ENCODE results near the gene PHF24. TPM values are rescaled to one million over a fixed set of nuclear protein-coding genes. Genes with fewer than 3 reads are reported as not detected.

PHF24 gene
- total RNA-seq, 4 donors from 2014 or later, result 0.16 to 0.27 TPM; not detected in 2

DNA sequence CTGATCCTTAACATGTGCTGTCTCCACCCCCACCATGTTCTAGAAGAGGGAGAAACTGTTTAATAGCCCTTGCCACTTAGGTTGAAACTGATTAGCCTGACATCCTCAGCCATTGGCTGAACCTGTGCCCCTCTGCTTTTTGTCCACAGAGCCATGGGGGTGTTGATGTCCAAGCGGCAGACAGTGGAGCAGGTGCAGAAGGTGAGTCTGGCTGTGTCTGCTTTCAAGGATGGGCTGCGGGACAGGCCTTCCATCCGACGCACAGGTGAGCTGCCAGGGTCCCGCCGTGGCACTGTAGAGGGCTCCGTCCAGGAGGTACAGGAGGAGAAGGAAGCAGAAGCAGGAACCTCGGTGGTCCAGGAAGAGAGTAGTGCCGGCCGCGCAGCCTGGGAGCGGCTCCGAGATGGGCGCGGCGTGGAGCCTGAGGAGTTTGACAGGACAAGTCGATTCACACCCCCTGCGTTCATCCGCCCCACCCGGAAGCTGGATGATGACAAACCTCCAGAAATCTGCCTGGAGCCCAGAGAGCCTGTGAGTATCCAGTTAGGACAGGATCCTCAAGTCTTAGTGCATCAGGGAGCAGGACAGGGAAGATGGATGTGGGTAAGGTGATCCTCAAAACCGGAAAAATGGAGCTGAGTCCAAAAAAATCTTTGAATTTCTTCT, 13.2 kb downstream of the PHF24 start:
- no peak overlapping the region for H3K4me3 ChIP-seq
- H3K27me3 ChIP-seq, result peaks cover 25% of the 10 kb centered on the region
- no peaks in the 10 kb centered on the region for H3K4me1 ChIP-seq
- DNase-seq, result no peak
- H3K27ac ChIP-seq, result no peak overlapping the region
- in situ Hi-C loops (cut with MboI; ENCODE audit: low pct_ligation_motif_present in 1 of 4, low pct_unique_long_range_greater_than_20kb in 1 of 4, low sequenced_read_pairs in 3 of 4), result loop anchor here in 2 of 4 donors (10.0 kb wide), 1 partner anchor 66 kb away; no protein-coding TSS in a partner anchor
- no peak for TF ChIP-seq POLR2A (IDR thresholded peaks at IDR 0.05)
- TF ChIP-seq, protein P1, sequence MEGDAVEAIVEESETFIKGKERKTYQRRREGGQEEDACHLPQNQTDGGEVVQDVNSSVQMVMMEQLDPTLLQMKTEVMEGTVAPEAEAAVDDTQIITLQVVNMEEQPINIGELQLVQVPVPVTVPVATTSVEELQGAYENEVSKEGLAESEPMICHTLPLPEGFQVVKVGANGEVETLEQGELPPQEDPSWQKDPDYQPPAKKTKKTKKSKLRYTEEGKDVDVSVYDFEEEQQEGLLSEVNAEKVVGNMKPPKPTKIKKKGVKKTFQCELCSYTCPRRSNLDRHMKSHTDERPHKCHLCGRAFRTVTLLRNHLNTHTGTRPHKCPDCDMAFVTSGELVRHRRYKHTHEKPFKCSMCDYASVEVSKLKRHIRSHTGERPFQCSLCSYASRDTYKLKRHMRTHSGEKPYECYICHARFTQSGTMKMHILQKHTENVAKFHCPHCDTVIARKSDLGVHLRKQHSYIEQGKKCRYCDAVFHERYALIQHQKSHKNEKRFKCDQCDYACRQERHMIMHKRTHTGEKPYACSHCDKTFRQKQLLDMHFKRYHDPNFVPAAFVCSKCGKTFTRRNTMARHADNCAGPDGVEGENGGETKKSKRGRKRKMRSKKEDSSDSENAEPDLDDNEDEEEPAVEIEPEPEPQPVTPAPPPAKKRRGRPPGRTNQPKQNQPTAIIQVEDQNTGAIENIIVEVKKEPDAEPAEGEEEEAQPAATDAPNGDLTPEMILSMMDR (IDR thresholded peaks at IDR 0.05), result no peak
- no peak for TF ChIP-seq EP300 (IDR thresholded peaks at IDR 0.05; ENCODE audit: low read depth)
- no peak for TF ChIP-seq POLR2AphosphoS5 (IDR thresholded peaks at IDR 0.05)
- intact Hi-C loops (cut with DNase I; ENCODE audit: low total_unique reads), result no loop called here
- no peaks in the 10 kb centered on the region for H3K9me3 ChIP-seq
- 67 to 89% methylated on average over 1 to 21 of the region's 21 CpGs for WGBS, 2 donors (ENCODE audit: low coverage in 1 of 2)
- H3K36me3 ChIP-seq, result no peaks in the 10 kb centered on the region

DNA sequence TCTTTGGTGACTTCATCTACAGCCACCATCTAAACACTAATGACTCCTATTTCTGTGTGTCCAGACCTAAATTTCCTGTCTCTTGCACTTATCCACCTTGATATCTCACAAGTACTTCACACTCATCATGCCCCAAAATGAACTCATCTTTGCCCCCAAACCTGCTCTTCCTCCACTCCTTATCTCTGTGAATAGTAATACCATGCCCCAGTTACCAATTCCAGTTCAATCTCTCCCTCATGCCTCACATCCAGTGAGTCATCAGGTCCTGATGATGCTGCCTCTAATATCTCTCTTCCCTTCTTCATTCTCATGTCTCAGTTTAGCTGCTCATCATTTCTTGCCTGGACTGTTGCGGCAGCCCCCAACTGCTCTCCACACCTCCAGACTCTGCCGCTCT, 16.6 kb downstream of the PHF24 start:
- no peak overlapping the region for H3K27ac ChIP-seq
- H3K36me3 ChIP-seq, result no peaks in the 10 kb centered on the region
- in situ Hi-C loops (cut with MboI; ENCODE audit: low pct_ligation_motif_present in 1 of 4, low pct_unique_long_range_greater_than_20kb in 1 of 4, low sequenced_read_pairs in 3 of 4) (loop anchor here (10.0 to 25.0 kb wide), 3 partner anchors 70 to 713 kb away; partner anchors contain the start of gene TPM2 (in 1 of the 4)), intact Hi-C loops (cut with DNase I; ENCODE audit: low total_unique reads) (no loop called here)
- DNase-seq, result no peak
- 89% methylated on average over 2 of the region's 2 CpGs; no CpG with 5 or more reads in 1 of the 2 donors for WGBS, 2 donors (ENCODE audit: low coverage in 1 of 2)
- no peaks in the 10 kb centered on the region for H3K9me3 ChIP-seq
- H3K27me3 ChIP-seq, result no peaks in the 10 kb centered on the region
- H3K4me1 ChIP-seq, result no peaks in the 10 kb centered on the region
- TF ChIP-seq POLR2A (IDR thresholded peaks at IDR 0.05), result no peak
- TF ChIP-seq POLR2AphosphoS5 (IDR thresholded peaks at IDR 0.05), result no peak
- no peak overlapping the region for H3K4me3 ChIP-seq

DNA sequence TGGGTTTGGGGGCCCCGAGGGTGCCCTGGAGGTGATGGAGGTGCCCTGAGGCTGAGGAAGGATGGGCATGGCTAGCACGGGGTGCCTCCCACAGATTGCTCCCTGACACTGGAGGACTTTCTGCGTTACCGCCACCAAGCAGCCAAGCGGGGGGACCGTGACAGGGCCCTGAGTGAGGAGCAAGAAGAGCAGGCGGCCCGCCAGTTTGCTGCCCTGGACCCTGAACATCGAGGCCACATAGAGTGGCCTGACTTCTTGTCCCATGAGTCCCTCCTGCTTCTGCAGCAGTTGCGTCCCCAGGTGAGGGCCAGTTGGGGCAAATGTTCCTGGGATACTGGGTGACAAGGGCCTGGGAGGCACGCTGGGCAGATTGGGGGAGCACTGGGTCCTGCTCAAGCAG, 18.4 kb downstream of the PHF24 start:
- H3K4me3 ChIP-seq, result no peak overlapping the region
- TF ChIP-seq, protein P1 (IDR thresholded peaks at IDR 0.05), result no peak
- no peak for TF ChIP-seq POLR2AphosphoS5 (IDR thresholded peaks at IDR 0.05)
- no peak for TF ChIP-seq EP300 (IDR thresholded peaks at IDR 0.05; ENCODE audit: low read depth)
- TF ChIP-seq POLR2A (IDR thresholded peaks at IDR 0.05), result no peak
- 90% methylated on average over 11 of the region's 11 CpGs; no CpG with 5 or more reads in 1 of the 2 donors for WGBS, 2 donors (ENCODE audit: low coverage in 1 of 2)
- H3K36me3 ChIP-seq, result no peaks in the 10 kb centered on the region
- no peaks in the 10 kb centered on the region for H3K27me3 ChIP-seq
- H3K27ac ChIP-seq, result no peak overlapping the region
- H3K9me3 ChIP-seq, result no peaks in the 10 kb centered on the region
- intact Hi-C loops (cut with DNase I; ENCODE audit: low total_unique reads), result no loop called here
- H3K4me1 ChIP-seq, result no peaks in the 10 kb centered on the region
- in situ Hi-C loops (cut with MboI; ENCODE audit: low pct_ligation_motif_present in 1 of 4, low pct_unique_long_range_greater_than_20kb in 1 of 4, low sequenced_read_pairs in 3 of 4), result loop anchor here (10.0 to 25.0 kb wide), 3 partner anchors 72 to 711 kb away; partner anchors contain the start of gene TPM2 (in 1 of the 4)
- DNase-seq, result no peak

DNA sequence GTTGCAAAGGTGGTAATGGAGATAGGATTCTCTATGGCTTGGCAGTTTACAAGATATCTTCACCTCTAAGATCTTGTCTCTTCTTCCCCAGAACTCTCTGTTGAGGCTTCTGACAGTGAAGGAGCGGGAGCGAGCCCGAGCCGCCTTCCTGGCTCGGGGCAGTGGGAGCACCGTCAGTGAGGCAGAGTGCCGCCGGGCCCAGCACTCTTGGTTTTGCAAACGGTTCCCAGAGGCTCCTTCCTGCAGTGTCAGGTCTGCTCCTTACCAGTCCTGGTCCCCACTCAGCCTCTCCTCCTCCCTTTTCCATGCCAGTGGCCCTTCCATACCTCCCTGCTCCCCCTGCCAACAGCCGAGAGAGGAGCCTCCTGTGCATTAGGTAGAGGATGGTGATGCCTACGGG, 18.9 kb downstream of the PHF24 start:
- Histone ChIP-seq H3K27ac (no peak overlapping the region), H3K9me3 (no peaks in the 10 kb centered on the region), H3K27me3 (no peaks in the 10 kb centered on the region), H3K4me3 (no peak overlapping the region), H3K4me1 (no peaks in the 10 kb centered on the region), H3K36me3 (no peaks in the 10 kb centered on the region)
- no peak for TF ChIP-seq POLR2AphosphoS5 (IDR thresholded peaks at IDR 0.05)
- TF ChIP-seq EP300 (IDR thresholded peaks at IDR 0.05; ENCODE audit: low read depth), result no peak
- TF ChIP-seq, protein P1 (IDR thresholded peaks at IDR 0.05), result no peak
- TF ChIP-seq POLR2A (IDR thresholded peaks at IDR 0.05), result no peak
- 86% methylated on average over 11 of the region's 11 CpGs; no CpG with 5 or more reads in 1 of the 2 donors for WGBS, 2 donors (ENCODE audit: low coverage in 1 of 2)
- no peak for DNase-seq
- intact Hi-C loops (cut with DNase I; ENCODE audit: low total_unique reads) (no loop called here), in situ Hi-C loops (cut with MboI; ENCODE audit: low pct_ligation_motif_present in 1 of 4, low pct_unique_long_range_greater_than_20kb in 1 of 4, low sequenced_read_pairs in 3 of 4) (loop anchor here (10.0 to 25.0 kb wide), 3 partner anchors 72 to 710 kb away; partner anchors contain the start of gene TPM2 (in 1 of the 4))
